Measurements from ENCODE around the gene PCAT6.

The PCAT6 gene

GRCh38 chr1:202801175-202801574, 9.6 kb upstream of the PCAT6 start:
- Histone ChIP-seq H3K4me1 (ENCODE audit: insufficient read depth, low read length) (peaks cover 21% of the 10 kb centered on the region), H3K36me3 (ENCODE audit: insufficient read depth, low read length) (peaks cover 2% of the 10 kb centered on the region), H3K9ac (ENCODE audit: low read depth, low read length) (no peak overlapping the region), H3K9me3 (ENCODE audit: control insufficient read depth, insufficient read depth, low read length) (no peaks in the 10 kb centered on the region)

DNA sequence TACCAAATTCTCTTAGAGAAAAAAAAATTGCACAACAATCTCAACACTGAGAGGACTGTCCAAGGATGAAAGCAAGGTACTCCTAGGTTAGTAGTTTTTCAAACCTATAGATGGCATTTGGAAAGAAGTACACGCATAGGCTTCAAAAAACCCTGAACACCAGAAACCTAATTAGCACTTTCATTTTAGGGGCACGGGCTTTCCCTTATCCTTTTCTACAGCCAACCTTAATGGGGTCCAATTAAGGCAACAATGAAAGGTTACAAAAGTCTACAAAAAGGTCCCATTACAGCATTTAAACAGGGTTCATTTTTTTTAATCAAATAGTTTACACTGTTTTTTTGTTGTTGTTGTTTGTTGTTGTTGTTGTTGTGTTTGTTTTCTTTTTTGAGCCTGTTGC, 8.7 kb upstream of the PCAT6 start:
- Histone ChIP-seq H3K4me1 (ENCODE audit: insufficient read depth, low read length) (peaks cover 21% of the 10 kb centered on the region), H3K9me3 (ENCODE audit: control insufficient read depth, insufficient read depth, low read length) (no peaks in the 10 kb centered on the region), H3K36me3 (ENCODE audit: insufficient read depth, low read length) (peaks cover 2% of the 10 kb centered on the region), H3K9ac (ENCODE audit: low read depth, low read length) (no peak overlapping the region)

- no peak overlapping the region for H3K9ac ChIP-seq (ENCODE audit: low read depth, low read length)
- peaks cover 2% of the 10 kb centered on the region for H3K36me3 ChIP-seq (ENCODE audit: insufficient read depth, low read length)
- H3K4me1 ChIP-seq (ENCODE audit: insufficient read depth, low read length) = peaks cover 21% of the 10 kb centered on the region
- H3K9me3 ChIP-seq (ENCODE audit: control insufficient read depth, insufficient read depth, low read length) = no peaks in the 10 kb centered on the region
Observed at GRCh38 chr1:202802998-202803932, 7.5 kb upstream of the PCAT6 start.

- Histone ChIP-seq H3K9ac (ENCODE audit: low read depth, low read length) (no peak overlapping the region), H3K9me3 (ENCODE audit: control insufficient read depth, insufficient read depth, low read length) (no peaks in the 10 kb centered on the region), H3K4me1 (ENCODE audit: insufficient read depth, low read length) (peaks cover 26% of the 10 kb centered on the region), H3K36me3 (ENCODE audit: insufficient read depth, low read length) (no peaks in the 10 kb centered on the region; the same call in none of the 2 replicates)
Observed at GRCh38 chr1:202804126-202804525, 6.6 kb upstream of the PCAT6 start.

DNA sequence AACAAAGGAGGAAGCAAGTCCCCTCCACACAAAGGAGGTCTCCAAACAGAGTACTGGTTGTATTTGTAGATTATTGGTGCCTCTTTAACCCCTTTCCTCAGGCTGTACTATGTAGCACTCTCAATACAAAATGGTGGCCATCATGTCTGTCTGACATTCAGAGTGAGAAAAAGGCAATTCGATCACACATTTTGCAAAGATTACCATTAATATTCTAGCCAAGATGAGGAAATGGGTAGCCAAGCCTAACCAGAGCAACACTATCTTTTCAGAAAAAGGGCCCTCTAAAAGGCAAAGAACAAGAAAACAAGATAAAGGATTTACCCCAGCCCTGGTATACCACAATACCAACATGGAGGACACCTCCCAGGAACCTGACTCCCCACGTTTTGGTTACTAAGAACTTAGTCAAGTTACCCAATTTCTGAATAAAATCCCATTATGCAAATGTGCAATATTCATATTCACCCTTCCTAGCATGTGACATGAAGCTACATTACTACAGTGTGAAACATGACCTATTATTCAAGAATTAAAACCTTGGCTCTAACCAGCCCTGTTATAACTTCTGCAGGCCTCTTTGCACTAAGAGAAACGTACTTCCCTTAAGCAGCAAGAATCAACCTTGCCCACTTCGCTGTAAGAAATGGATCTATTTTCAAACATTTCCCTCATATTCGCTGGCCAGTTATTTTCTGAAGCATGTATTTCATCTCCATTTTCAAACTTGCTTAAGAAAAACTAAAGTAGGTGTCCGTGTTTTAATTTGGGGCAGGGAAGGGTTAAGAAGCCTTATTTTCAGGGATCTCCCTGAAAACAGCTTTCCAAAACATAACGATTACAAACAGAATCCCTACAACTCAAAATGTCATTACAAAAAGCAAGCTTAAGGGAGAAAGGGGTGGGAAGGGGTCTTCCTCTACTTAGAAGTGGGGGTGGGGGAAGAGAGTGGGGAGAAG, 4.6 kb upstream of the PCAT6 start:
- Histone ChIP-seq H3K9ac (ENCODE audit: low read depth, low read length) (peak overlapping the region; percentile 95), H3K9me3 (ENCODE audit: control insufficient read depth, insufficient read depth, low read length) (no peaks in the 10 kb centered on the region), H3K36me3 (ENCODE audit: insufficient read depth, low read length) (no peaks in the 10 kb centered on the region), H3K4me1 (ENCODE audit: insufficient read depth, low read length) (peaks cover 29% of the 10 kb centered on the region)

GRCh38 chr1:202806845-202807450, 3.8 kb upstream of the PCAT6 start:
- Histone ChIP-seq H3K36me3 (ENCODE audit: insufficient read depth, low read length) (no peaks in the 10 kb centered on the region), H3K9me3 (ENCODE audit: control insufficient read depth, insufficient read depth, low read length) (no peaks in the 10 kb centered on the region), H3K9ac (ENCODE audit: low read depth, low read length) (peak overlapping the region; percentile 95), H3K4me1 (ENCODE audit: insufficient read depth, low read length) (peaks cover 31% of the 10 kb centered on the region)

DNA sequence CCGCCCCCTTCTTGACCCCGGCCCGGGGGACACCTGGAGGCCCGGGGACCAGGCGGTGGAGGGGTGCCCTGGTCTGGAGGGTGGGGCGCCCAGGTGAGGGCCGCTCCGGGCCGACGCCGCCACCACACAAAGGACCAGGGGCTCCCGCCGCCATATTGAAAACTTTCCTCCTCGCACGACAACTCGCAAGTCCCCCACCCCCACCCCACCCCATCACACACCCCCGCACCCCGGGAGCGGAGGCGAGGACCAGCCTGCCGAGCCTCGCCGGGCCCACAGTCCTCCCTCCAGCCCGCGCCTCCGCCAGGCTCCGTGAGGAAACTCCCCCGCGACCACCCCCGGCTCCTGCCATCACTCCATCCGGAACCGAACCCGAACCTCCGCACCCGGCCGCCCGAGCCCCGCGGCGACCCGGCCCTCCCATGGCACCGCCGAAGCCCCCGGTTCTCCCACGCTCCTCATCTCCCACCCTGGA, 3.3 kb upstream of the PCAT6 start:
- Histone ChIP-seq H3K36me3 (ENCODE audit: insufficient read depth, low read length) (no peaks in the 10 kb centered on the region), H3K4me1 (ENCODE audit: insufficient read depth, low read length) (peaks cover 37% of the 10 kb centered on the region), H3K9ac (ENCODE audit: low read depth, low read length) (peak overlapping the region; percentile 95), H3K9me3 (ENCODE audit: control insufficient read depth, insufficient read depth, low read length) (no peaks in the 10 kb centered on the region)

- Histone ChIP-seq H3K4me1 (ENCODE audit: insufficient read depth, low read length) (peaks cover 41% of the 10 kb centered on the region), H3K36me3 (ENCODE audit: insufficient read depth, low read length) (no peaks in the 10 kb centered on the region), H3K9ac (ENCODE audit: low read depth, low read length) (peak within 1 kb of the TSS; percentile 96), H3K9me3 (ENCODE audit: control insufficient read depth, insufficient read depth, low read length) (no peaks in the 10 kb centered on the region)
Observed at GRCh38 chr1:202807926-202808757, 2.6 kb upstream of the PCAT6 start, which contains the start of gene KDM5B. Gene KDM5B, minus strand, starts transcription at chr1:202808421. Its CDS starts 116 bp downstream, at chr1:202808305.

GRCh38 chr1:202809597-202810159, 1.1 kb upstream of the PCAT6 start:
- Histone ChIP-seq H3K36me3 (ENCODE audit: insufficient read depth, low read length) (no peaks in the 10 kb centered on the region), H3K4me1 (ENCODE audit: insufficient read depth, low read length) (peaks cover 32% of the 10 kb centered on the region), H3K9me3 (ENCODE audit: control insufficient read depth, insufficient read depth, low read length) (no peaks in the 10 kb centered on the region), H3K9ac (ENCODE audit: low read depth, low read length) (peak overlapping the region; percentile 96; the same call in 1 of the 2 replicates)

DNA sequence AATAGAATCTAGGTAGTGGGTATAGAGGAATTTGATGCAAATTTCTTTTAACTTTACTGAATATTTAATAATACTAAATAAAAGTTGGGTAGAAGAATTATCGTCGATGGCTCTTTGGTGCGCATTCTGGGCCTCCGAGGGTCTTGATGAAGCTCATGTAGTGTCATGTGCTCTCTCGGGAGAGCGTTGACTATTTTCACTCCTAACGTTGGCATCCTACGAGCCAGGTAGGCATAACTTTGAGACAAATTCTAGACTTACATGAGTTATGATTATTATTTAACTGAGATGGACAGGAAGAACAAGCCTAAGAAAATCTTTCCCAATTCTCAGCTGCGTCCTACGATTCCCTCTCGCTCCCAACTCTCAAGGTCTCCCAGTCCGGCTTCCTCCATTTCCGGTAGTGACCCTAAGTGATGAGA, 550 bp upstream of the PCAT6 start:
- Histone ChIP-seq H3K4me1 (ENCODE audit: insufficient read depth, low read length) (peaks cover 28% of the 10 kb centered on the region), H3K9me3 (ENCODE audit: control insufficient read depth, insufficient read depth, low read length) (no peaks in the 10 kb centered on the region), H3K9ac (ENCODE audit: low read depth, low read length) (peak overlapping the region; percentile 96), H3K36me3 (ENCODE audit: insufficient read depth, low read length) (no peaks in the 10 kb centered on the region)

- no peaks in the 10 kb centered on the region for H3K36me3 ChIP-seq (ENCODE audit: insufficient read depth, low read length)
- no peaks in the 10 kb centered on the region for H3K9me3 ChIP-seq (ENCODE audit: control insufficient read depth, insufficient read depth, low read length)
- peaks cover 23% of the 10 kb centered on the region for H3K4me1 ChIP-seq (ENCODE audit: insufficient read depth, low read length)
- H3K9ac ChIP-seq (ENCODE audit: low read depth, low read length) = peak overlapping the region; percentile 96
Observed at GRCh38 chr1:202811296-202812175, 782 bp downstream of the PCAT6 start.

DNA sequence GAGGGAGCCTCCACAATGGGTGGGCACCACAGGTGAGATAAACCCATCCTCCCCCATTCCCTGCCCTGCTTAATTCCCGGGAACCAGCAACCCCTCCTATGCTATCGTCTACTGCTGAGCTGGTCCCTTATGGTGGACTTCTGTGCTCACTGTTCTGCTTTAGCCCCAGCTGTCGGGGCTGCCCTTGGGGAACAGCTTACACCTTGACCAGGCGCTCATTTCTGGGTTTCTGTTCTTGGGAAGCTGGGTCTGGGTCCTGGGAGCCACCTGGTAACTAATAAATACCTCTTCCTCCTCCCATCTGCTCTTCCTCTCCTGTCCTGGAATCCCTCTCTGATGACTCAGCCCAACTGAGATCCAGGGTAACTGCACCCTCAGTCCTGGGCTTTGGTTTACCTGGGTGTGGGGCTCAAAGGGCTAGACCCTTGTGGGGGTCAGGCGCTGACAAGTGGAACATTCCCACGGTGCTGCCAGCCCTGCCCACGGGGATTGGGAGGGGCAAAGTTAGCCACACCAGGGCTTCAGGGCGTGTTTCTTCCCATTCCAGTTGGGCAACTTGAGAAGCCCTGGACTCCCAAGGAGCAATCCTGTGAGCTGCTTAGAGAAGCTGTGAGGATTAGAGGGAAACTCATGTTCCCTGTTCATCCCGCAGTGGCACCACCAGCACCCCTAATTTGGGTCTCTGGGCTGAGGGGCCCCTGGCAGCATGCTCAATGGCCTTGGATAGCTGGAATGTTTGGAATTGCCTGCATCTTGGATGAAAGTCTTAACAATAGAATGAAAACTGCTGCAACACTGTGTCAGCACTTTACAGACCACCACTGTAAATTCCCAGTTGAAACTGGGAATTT, 1.6 kb downstream of the PCAT6 start:
- Histone ChIP-seq H3K36me3 (ENCODE audit: insufficient read depth, low read length) (no peaks in the 10 kb centered on the region), H3K9me3 (ENCODE audit: control insufficient read depth, insufficient read depth, low read length) (no peaks in the 10 kb centered on the region), H3K9ac (ENCODE audit: low read depth, low read length) (peak overlapping the region; percentile 96), H3K4me1 (ENCODE audit: insufficient read depth, low read length) (peaks cover 23% of the 10 kb centered on the region)

All from ES-I3 (cell line).